GM21619 (cell line): ENCODE data around the gene AKAP13.
"Not testable (repeated sequence)": the region's sequence is repeated elsewhere in the genome, so short reads cannot be mapped to it uniquely, and the experiment has no call there.

Experiments
- ATAC-seq: cut with Tn5 transposase; IDR thresholded peaks from one replicate; pipeline ENCODE4 v1.9.1; 2021; ENCODE audit not compliant: unreplicated experiment

Gene AKAP13

DNA sequence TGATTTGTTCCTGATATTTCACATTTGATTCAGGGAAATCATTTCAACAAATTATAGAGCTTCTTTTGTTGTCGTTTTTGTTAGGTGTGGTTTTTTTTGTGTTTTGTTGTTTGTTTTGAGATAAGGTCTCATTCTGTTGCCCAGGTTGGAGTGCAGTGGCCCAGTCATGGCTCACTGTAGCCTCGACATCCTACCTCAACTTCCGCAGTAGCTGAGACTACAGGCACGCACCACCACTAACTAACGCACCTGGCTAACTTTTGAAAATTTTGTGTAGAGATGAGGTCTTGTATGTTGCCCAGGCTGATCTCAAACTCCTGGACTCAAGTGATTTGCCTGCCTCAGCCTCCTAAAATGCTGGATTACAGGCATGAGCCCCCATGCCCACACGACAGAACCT, 177.0 kb downstream of the AKAP13 start:
- no peak for ATAC-seq

DNA sequence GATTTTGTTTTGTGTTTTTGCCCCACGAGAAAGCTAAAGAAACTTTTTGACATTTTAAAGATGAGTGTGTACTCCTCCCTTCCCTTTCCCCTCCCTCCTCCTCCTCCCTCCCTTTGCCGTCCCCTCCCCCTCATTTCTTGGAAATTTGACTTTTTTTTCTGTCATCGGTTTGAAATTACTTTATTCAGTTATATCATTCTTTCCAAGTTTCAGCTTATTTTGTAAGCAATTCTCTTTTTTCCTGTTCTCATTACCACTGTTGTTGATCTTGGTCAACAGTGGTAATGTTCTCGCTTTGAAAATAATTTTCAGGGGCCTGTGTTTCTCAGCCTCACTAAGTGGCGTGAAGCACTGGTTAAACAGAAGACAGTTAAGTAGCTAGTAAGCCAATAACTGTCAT, 178.4 kb downstream of the AKAP13 start:
- no peak for ATAC-seq

DNA sequence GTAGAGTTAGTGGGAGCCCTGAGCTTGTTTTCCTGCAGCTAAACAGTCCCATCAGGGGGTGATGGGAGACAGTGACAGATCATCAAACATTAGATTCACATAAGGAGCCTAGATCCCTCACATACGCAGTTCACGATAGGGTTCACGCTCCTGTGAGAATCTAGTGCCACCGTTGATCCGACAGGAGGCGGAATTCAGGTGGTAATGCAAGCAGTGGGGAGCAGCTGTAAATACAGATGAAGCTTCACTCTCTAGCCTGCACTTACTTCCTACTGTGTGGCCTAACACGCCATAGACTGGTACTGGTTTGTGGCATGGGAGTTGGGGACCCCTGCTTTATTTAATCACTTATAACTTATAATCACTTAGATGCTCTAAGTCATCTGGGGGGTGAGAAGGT, 179.1 kb downstream of the AKAP13 start:
- ATAC-seq = no peak

DNA sequence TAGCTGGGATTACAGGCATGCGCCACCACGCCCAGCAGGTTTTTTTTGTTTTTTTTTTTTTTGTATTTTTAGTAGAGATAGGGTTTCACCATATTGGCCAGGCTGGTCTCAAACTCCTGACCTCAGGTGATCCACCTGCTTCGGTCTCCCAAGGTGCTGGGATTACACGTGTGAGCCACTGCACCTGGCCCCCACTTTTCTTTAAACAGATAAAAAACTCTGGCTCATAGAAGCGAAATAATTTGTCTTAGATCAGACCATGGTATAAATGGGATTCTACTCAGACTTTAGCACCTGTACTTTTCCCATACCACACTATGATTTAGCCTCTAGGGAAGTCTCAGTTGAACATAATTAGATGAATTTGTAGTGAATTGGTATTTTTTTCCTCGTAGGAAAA, 182.4 kb downstream of the AKAP13 start:
- ATAC-seq = no peak

DNA sequence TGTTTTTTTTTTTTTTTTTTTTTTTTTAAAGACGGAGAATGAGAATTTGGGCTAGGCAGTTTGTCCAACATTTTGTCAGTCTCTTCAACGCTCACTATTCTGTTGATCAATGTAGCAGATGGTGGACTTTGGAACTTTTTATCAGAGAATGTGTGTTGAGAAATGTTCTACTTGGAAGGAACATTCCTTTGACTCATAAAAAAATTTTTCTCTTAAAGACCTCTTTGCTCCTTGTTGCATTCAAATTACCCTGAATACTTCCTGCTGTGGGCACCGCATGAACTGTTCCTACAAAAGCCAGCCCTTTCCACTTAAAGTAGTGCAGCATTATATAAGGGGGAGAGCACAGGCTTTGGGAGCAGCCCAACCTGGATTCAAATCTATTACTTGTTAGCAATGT, 182.9 kb downstream of the AKAP13 start:
- ATAC-seq = no peak

DNA sequence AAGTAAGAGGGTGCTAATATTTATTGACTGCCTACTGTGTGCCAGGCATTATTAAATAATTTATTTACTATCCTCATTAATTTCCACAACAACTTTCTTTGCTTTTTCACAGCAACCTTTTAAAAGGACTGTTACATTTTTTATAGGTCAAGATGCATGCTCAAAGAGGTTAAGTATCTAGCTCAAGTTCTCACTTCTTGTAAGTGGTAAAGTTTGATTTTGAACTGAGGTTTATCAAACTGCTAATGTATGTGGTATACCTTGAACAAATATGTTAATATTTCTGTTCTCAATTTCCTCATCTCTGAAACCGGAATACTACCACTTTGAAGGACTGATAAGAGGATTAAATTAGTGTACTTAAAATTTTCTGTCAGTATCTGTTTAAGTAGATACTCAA, 183.3 kb downstream of the AKAP13 start:
- no peak for ATAC-seq

DNA sequence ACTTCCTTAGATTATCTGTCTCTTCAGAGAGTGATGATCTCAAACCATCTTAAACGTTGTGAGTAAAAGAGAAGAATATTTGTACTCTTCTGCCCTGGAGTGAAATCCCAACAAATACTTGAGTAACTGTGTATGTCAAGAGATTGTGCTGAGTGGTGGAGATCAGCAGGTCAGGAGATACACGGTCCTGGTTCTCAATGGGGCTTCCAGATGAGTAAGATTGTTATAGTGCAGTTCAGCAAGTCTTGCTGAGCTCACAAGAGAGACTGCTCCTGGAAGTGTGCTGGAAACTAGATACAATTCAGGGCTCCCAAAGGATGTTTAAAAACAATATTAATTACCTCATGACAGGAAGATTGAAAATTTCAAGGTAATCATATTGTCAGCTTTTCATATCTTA, 184.3 kb downstream of the AKAP13 start:
- no peak for ATAC-seq

DNA sequence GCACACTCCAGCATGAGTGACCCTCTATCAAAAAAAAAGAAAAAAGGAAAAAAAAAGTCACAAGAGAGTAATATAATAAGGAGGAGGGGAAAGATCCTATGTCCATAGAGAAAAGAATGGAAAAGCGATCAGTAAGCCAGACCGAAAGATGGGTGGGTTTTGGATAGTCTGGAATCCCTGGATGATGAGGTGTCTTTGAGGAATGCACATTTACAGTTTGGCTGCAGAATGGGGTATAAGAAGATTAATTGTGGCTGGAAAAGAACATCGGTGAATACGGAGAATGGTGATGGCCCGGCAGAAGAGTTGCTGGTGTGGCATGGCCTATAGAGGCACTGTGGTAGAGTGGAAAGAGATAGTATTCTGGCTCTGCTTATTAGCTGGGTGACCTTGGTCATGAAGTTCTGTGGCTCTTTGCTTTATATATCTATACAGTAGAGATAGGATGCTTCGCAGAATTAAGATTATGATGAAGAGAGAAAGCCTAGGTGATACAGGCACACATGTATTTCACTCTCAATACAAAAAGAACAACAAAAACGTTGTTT, 187.9 kb downstream of the AKAP13 start:
- no peak for ATAC-seq

DNA sequence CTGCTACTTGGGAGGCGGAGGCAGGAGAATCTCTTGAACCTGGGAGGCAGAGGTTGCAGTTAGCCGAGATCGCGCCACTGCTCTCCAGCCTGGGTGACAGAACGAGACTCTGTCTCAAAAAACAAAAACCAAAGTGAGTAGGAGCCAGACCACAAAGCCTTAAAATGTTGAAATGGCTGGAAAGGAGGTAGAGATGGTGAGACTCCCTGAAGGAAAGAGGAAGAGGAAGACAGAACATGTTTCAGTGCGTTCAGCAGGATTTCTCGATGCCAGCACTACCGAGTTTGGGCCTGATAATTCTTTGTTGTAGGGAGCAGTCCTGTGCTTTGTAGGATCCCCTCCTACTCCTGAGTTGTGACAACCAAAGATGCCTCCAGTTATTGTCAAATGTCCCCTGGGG, 189.9 kb downstream of the AKAP13 start:
- ATAC-seq = no peak

DNA sequence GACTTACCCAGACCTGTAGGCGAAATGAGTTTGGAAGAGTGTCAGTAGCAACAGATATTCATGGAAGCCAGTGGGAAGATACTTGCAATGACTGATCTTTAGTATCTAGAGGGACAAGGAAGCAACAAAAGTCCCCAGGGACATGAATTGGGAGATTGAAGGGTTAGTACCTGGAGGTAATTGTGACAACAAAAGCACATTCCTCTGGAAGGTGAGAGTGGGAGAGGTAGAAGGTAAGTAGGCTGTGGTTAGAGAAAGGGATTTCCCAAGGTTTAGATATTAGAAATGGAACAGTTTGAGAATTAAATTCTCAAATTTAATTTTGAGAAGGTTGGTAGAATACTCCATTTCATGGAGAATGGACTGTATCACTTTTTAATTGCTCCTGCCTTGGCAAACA, 191.4 kb downstream of the AKAP13 start:
- no peak for ATAC-seq

DNA sequence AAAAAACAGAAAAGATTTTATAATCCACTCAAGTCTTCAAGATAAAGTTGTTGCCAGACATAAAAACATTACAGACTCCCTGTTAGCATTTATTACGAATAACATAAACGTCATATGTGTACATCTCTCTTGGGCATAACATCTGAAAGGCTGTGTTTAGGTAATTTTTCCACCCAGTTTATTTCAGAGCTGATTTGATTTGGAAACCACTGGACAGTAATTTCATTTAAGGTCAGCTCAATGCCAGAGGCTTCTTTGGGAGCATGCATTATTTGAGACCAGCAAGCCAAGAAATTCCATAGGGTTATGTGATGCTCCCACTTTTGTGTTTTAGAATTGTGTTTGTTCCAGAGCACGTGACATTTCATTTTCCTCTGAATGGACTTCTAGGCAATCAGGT, 196.0 kb downstream of the AKAP13 start:
- no peak for ATAC-seq

DNA sequence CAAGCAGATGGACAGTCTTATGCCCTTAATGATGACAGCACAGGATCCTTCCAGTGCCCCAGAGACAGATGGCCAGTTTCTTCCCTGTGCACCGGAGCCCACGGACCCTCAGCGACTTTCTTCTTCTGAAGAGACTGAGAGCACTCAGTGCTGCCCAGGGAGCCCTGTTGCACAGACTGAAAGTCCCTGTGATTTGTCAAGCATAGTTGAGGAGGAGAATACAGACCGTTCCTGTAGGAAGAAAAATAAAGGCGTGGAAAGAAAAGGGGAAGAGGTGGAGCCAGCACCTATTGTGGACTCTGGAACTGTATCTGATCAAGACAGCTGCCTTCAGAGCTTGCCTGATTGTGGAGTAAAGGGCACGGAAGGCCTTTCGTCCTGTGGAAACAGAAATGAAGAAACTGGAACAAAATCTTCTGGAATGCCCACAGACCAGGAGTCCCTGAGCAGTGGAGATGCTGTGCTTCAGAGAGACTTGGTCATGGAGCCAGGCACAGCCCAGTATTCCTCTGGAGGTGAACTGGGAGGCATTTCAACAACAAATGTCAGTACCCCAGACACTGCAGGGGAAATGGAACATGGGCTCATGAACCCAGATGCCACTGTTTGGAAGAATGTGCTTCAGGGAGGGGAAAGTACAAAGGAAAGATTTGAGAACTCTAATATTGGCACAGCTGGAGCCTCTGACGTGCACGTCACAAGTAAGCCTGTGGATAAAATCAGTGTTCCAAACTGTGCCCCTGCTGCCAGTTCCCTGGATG, 198.7 kb downstream of the AKAP13 start:
- no peak for ATAC-seq

DNA sequence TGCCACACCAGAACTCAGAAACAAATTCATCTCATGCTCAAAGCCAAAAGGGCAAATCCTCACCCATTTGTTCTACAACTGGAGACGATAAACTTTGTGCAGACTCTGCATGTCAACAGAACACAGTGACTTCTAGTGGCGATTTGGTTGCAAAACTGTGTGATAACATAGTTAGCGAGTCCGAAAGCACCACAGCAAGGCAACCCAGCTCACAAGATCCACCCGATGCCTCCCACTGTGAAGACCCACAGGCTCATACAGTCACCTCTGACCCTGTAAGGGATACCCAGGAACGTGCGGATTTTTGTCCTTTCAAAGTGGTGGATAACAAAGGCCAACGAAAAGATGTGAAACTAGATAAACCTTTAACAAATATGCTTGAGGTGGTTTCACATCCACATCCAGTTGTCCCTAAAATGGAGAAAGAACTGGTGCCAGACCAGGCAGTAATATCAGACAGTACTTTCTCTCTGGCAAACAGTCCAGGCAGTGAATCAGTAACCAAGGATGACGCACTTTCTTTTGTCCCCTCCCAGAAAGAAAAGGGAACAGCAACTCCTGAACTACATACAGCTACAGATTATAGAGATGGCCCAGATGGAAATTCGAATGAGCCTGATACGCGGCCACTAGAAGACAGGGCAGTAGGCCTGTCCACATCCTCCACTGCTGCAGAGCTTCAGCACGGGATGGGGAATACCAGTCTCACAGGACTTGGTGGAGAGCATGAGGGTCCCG, 199.7 kb downstream of the AKAP13 start:
- ATAC-seq = no peak

DNA sequence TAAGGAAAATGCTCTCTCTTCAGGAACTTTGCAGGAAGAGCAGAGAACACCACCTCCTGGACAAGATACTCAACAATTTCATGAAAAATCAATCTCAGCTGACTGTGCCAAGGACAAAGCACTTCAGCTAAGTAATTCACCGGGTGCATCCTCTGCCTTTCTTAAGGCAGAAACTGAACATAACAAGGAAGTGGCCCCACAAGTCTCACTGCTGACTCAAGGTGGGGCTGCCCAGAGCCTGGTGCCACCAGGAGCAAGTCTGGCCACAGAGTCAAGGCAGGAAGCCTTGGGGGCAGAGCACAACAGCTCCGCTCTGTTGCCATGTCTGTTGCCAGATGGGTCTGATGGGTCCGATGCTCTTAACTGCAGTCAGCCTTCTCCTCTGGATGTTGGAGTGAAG, 200.5 kb downstream of the AKAP13 start:
- ATAC-seq = no peak

DNA sequence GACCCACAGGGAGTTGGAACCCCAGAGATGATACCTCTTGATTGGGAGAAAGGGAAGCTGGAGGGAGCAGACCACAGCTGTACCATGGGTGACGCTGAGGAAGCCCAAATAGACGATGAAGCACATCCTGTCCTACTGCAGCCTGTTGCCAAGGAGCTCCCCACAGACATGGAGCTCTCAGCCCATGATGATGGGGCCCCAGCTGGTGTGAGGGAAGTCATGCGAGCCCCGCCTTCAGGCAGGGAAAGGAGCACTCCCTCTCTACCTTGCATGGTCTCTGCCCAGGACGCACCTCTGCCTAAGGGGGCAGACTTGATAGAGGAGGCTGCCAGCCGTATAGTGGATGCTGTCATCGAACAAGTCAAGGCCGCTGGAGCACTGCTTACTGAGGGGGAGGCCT, 201.1 kb downstream of the AKAP13 start:
- ATAC-seq = no peak

DNA sequence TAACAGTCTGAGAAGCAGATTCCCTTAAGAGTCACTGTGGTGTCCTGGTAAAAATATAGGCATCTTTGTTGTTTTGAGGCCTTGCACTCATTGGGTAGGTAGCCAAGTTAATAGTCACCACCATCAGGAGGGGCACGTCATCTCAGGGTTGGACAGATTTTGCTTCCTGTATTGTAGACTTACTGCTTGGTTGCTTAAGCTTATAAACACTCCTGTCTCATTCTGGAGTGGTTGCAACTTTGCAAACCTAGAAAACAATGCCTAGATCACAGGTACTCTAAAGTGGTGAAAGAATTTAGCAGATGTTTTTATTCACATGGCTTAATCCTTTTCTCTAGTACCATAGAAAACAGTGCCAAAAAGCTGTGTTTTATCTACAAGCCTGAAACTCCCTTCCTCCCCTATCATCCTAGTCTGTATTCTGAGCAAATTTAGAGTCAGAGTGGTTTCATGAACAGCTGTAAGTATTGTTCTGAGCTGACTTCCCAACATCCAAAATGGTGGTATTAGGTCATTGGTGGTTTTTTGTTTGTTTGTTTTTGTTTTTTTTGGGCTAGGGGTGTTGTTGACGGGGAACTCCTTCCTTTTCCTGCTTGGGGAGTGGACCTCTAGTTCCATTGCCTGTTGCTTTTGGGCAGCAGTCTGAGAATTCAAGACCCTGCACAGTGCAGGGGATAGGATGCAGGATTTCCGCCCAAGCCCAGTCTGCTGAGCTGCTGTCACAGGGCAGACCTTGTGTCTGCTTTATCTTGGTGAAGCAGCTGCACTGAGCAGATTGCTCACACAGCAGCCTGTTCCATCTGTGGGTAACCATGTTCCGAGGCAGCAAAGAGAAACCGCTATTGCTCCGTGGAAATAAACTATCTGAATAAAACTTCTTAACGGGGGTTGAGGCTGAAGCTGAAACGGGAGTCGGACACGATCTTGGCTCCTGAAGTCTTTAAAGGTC, 202.0 kb downstream of the AKAP13 start:
- peak; percentile 37 for ATAC-seq

DNA sequence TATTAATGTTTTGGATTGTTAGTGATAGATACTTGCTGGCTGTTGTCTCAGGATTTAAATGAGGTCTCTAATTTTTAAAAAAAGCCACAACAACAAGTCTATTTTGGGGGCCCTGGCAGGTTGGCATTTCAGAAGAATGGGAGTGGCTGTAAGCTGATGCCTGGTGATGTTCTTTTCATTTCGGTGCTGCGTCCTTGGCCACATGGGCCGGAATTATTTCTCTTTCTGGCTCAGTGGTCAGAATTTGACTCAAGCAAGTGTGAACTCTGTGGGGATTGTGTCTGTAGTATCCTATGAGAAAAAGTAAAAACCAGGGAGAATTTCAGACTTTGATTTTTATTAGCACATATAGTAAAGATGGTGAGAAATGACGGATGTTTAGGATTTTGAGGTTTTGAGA, 203.0 kb downstream of the AKAP13 start:
- no peak for ATAC-seq

DNA sequence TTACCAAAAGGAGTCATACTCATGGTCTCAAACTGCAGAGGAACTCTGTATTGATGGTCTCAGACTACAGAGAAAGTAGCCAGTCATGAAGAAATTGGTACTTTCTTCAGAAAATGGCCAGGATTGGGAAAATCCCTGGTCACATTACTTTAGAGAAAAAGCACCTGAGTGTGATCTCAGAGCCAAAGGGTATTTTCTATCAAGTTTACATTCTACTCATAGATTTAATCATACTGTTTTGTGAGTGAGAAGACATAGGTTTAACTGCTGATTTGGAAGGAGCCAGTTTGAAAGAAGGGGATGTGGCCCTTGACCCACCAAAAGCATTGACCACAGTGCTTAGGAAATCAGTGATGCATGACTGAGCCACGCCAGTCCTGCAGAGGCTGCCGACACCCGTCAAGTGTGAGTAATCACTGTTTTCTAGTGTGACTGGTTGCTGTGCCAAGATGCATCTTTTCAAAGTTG, 203.6 kb downstream of the AKAP13 start:
- ATAC-seq = peak; percentile 53

DNA sequence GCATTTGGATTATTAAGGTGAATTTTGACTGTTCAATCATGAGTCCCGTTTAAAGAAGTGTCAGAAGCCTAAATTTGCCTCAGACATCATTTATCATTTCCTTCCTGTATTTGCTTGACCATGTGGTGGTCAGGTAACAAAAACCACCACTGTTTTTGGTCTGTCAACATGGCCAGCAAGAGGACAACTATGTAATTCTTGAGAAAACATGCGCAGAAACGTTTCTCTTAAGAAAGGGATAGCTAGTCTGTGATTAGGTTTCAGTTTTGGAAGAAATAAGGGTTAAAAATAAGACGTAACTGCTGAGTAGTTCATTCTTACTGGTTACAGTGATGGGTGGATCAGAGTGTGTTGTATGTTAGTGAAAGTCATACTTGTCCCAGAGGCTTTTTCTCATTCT, 204.5 kb downstream of the AKAP13 start:
- no peak for ATAC-seq

DNA sequence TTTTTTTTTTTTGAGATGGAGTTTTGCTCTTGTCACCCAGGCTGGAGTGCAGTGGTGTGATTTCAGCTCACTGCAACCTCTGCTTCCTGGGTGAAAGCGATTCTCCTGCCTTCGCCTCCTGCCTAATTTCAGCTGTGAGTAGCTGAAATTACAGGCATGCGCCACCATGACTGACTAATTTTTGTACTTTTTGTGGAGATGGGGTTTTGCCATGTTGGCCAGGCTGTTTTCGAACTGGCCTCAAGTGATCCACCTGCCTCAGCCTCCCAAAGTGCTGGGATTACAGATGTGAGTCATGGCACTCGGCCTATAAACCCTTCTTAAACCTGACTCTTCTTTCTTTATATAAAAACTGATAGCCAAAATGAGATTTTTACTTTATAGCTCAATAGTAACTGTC, 205.8 kb downstream of the AKAP13 start:
- ATAC-seq = not testable (repeated sequence)
